Measurements from ENCODE around the gene RPS24. TPM values are rescaled to one million over a fixed set of nuclear protein-coding genes. Genes with fewer than 3 reads are reported as not detected.
A peak's percentile ranks its signal among the peaks of the same experiment; 100 is the strongest.

Gene RPS24
- total and polyA plus RNA-seq, 9 of the 15 experiments (the other 6 are each of a cell fraction or from before 2014, with no cell fraction given), result 1,947 to 7,307 (median 5,944) TPM

GRCh38 chr10:78072504-78072903 is 38.8 kb downstream of the RPS24 start (continued):
- no peak for TF ChIP-seq RERE (CRISPR knock-in tag; IDR thresholded peaks at IDR 0.05; ENCODE audit: borderline replicate concordance)
- TF ChIP-seq POLR2A (conservative IDR thresholded peaks at IDR 0.05), result no peak
- TF ChIP-seq PHF20 (IDR thresholded peaks at IDR 0.05; ENCODE audit: partially characterized antibody), result no peak
- no peak for TF ChIP-seq ARHGAP35 (IDR thresholded peaks at IDR 0.05; ENCODE audit: partially characterized antibody)
- peak; percentile 59; the same call in 1 of the 2 replicates for TF ChIP-seq CBX1 (IDR thresholded peaks at IDR 0.05; ENCODE audit: low read depth)
- TF ChIP-seq ZNF707 (CRISPR knock-in tag; conservative IDR thresholded peaks at IDR 0.05), result no peak
- TF ChIP-seq ZNF354B (CRISPR knock-in tag; IDR thresholded peaks at IDR 0.05), result no peak
- TF ChIP-seq, protein P1, sequence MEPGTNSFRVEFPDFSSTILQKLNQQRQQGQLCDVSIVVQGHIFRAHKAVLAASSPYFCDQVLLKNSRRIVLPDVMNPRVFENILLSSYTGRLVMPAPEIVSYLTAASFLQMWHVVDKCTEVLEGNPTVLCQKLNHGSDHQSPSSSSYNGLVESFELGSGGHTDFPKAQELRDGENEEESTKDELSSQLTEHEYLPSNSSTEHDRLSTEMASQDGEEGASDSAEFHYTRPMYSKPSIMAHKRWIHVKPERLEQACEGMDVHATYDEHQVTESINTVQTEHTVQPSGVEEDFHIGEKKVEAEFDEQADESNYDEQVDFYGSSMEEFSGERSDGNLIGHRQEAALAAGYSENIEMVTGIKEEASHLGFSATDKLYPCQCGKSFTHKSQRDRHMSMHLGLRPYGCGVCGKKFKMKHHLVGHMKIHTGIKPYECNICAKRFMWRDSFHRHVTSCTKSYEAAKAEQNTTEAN (CRISPR knock-in tag; IDR thresholded peaks at IDR 0.05), result no peak
- TF ChIP-seq HDGF (IDR thresholded peaks at IDR 0.05), result no peak
- no peak for TF ChIP-seq SNRNP70 (optimal IDR thresholded peaks at IDR 0.05; ENCODE audit: low read depth, low read length)
- TF ChIP-seq NFE2L1 (tag; IDR thresholded peaks at IDR 0.05; ENCODE audit: borderline replicate concordance, low read depth), result no peak
- TF ChIP-seq EZH2 (IDR thresholded peaks at IDR 0.05; ENCODE audit: borderline replicate concordance, low read depth, low read length), result no peak
- TF ChIP-seq ZNF785 (CRISPR knock-in tag; IDR thresholded peaks at IDR 0.05), result no peak
- TF ChIP-seq, protein P2, sequence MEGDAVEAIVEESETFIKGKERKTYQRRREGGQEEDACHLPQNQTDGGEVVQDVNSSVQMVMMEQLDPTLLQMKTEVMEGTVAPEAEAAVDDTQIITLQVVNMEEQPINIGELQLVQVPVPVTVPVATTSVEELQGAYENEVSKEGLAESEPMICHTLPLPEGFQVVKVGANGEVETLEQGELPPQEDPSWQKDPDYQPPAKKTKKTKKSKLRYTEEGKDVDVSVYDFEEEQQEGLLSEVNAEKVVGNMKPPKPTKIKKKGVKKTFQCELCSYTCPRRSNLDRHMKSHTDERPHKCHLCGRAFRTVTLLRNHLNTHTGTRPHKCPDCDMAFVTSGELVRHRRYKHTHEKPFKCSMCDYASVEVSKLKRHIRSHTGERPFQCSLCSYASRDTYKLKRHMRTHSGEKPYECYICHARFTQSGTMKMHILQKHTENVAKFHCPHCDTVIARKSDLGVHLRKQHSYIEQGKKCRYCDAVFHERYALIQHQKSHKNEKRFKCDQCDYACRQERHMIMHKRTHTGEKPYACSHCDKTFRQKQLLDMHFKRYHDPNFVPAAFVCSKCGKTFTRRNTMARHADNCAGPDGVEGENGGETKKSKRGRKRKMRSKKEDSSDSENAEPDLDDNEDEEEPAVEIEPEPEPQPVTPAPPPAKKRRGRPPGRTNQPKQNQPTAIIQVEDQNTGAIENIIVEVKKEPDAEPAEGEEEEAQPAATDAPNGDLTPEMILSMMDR (IDR thresholded peaks at IDR 0.05 in 2 of 3, conservative IDR thresholded peaks at IDR 0.05 in 1 of 3; ENCODE audit: insufficient read depth in 2 of 3, low read depth in 1 of 3, low read length in 3 of 3), result no peak
- no peak for TF ChIP-seq ZNF431 (CRISPR knock-in tag; IDR thresholded peaks at IDR 0.05)
- no peak for TF ChIP-seq ZNF444 (CRISPR knock-in tag; IDR thresholded peaks at IDR 0.05)
- no peak for TF ChIP-seq HSF4 (CRISPR knock-in tag; IDR thresholded peaks at IDR 0.05; ENCODE audit: borderline replicate concordance)
- TF ChIP-seq CEBPB (tag; IDR thresholded peaks at IDR 0.05), result 0 out of 2 replicates have a peak, but pooled peaks have one; percentile 17
- TF ChIP-seq KDM1A (IDR thresholded peaks at IDR 0.05), result peak; percentile 13 to 21; a peak in 1 of 4 replicates
- no peak for TF ChIP-seq MAX (CRISPR knock-in tag; IDR thresholded peaks at IDR 0.05)
- no peak for TF ChIP-seq JUN (IDR thresholded peaks at IDR 0.05; ENCODE audit: borderline replicate concordance, low read depth, low read length)
- TF ChIP-seq JUN (CRISPR knock-in tag; IDR thresholded peaks at IDR 0.05; ENCODE audit: borderline replicate concordance), result no peak
- peak in 1 of 2 experiments; percentile 89; a peak in 2 of 4 replicates for TF ChIP-seq RCOR1 (IDR thresholded peaks at IDR 0.05; ENCODE audit: borderline replicate concordance in 1 of 2, low read depth in 2 of 2, low read length in 2 of 2)

Data from K562 (cell line).